Activated CD8-positive, alpha-beta memory T cell treated with anti-CD3 and anti-CD28 coated beads for 1 hour (primary cell): ENCODE results near the gene MSH3.
"Not testable (repeated sequence)": the region's sequence is repeated elsewhere in the genome, so short reads cannot be mapped to it uniquely, and the experiment has no call there.

Experiments
- DNase-seq, 2 donors: peaks; one replicate each; pipeline ENCODE4 v3.0.0-alpha.2; 2020; ENCODE audit warnings: low read depth in 1 of 2; ENCODE audit errors: extremely low read depth in 1 of 2

MSH3 gene

GRCh38 chr5:80837679-80838078, 183.2 kb downstream of the MSH3 start:
- DNase-seq = no peak

- not testable (repeated sequence) for DNase-seq
These were observed 186.8 kb downstream of the MSH3 start for GRCh38 chr5:80841026-80841797.

GRCh38 chr5:80846422-80846821, 192.0 kb downstream of the MSH3 start:
- DNase-seq = not testable (repeated sequence)

GRCh38 chr5:80850168-80850567, 195.7 kb downstream of the MSH3 start:
- DNase-seq = not testable (repeated sequence)

GRCh38 chr5:80852331-80853245, 198.1 kb downstream of the MSH3 start:
- DNase-seq = no peak

GRCh38 chr5:80853413-80853812, 199.0 kb downstream of the MSH3 start:
- no peak for DNase-seq

- DNase-seq = no peak
These were observed 200.1 kb downstream of the MSH3 start for GRCh38 chr5:80854583-80854982.

- no peak for DNase-seq
These were observed 206.6 kb downstream of the MSH3 start for GRCh38 chr5:80860924-80861613.

GRCh38 chr5:80863708-80864107, 209.3 kb downstream of the MSH3 start:
- DNase-seq = no peak

- DNase-seq = no peak
These were observed 209.7 kb downstream of the MSH3 start for GRCh38 chr5:80864109-80864508.

GRCh38 chr5:80864706-80865435, 210.4 kb downstream of the MSH3 start:
- DNase-seq = no peak

GRCh38 chr5:80865551-80865950, 211.1 kb downstream of the MSH3 start:
- DNase-seq = no peak

- DNase-seq = no peak
These were observed 211.9 kb downstream of the MSH3 start for GRCh38 chr5:80866371-80866770.

GRCh38 chr5:80867233-80867632, 212.8 kb downstream of the MSH3 start:
- no peak for DNase-seq

- DNase-seq = no peak
These were observed 216.0 kb downstream of the MSH3 start for GRCh38 chr5:80870442-80870841.

GRCh38 chr5:80871541-80871961, 217.1 kb downstream of the MSH3 start:
- no peak for DNase-seq

GRCh38 chr5:80874162-80874561, 219.7 kb downstream of the MSH3 start:
- no peak for DNase-seq

GRCh38 chr5:80877592-80877991, 223.1 kb downstream of the MSH3 start:
- no peak for DNase-seq

- no peak for DNase-seq
These were observed 227.3 kb downstream of the MSH3 start for GRCh38 chr5:80881726-80882125.

GRCh38 chr5:80883390-80883789, 228.9 kb downstream of the MSH3 start:
- not testable (repeated sequence) for DNase-seq
